HG02870 (cell line): ENCODE data around the gene LIPC.

Experiments used
- ATAC-seq: cut with Tn5 transposase; IDR thresholded peaks from one replicate; pipeline ENCODE4 v1.9.1; 2021; ENCODE audit warnings: mild to moderate bottlenecking, moderate library complexity; ENCODE audit not compliant: unreplicated experiment

LIPC gene

DNA sequence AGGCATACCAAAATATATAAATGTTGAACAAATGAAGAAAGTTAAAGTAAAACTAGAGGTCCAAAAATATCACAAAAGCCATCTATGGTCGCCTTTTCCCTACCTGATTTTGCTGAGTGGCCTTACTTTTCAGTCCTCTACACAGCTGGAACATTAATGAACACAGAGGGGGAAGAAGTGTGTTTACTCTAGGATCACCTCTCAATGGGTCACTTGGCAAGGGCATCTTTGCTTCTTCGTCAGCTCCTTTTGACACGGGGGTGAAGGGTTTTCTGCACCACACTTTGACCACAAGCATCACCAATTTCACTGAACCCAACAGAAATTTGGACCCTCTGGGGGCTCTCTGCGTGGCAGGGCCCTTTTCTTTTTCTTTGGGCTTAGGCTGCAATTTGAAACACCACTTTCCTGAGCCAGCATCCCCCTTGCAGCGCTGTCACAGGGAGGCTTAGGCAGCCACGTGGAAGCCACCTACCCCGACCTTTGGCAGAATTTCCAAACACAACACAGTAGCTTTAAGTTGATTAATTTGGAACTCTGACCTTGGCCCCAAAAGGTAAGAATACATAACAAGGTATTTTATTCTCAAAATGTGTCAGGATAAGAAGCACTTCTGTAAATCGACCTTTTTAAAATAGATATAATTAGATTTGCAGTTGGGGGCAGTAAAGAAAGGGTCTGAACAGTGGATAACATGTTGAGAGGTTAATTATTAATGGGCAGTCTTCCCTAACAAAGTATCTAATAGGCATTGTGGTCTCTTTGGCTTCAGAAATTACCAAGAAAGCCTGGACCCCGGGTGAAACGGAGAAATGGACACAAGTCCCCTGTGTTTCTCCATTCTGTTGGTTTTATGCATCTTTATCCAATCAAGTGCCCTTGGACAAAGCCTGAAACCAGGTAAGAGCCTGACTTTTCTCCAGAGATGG, at the start of gene LIPC:
TSS of gene LIPC (plus strand) at position 771 of the 929 bp plus-strand sequence. CDS start at position 813, 42 bp downstream.
- ATAC-seq: no peak

DNA sequence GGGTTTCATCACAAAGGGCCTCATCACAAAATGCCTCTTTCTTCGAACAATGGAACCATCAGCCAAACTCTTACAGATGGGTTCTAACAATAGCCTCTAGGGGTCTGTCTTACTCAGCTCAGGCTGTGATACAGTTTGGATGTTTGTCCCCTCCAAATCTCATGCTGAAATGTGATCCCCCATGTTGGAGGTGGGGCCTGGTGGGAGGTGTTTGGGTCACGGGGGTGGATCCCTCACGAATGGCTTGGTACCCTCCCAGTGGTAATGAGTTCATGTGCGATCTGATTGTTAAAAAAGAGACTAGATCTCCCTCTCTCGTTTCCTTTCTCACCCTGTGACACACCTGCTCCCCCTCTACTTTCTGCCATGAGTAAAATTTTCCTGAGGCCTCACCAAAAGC, 47.9 kb upstream of the LIPC start:
- ATAC-seq: no peak

DNA sequence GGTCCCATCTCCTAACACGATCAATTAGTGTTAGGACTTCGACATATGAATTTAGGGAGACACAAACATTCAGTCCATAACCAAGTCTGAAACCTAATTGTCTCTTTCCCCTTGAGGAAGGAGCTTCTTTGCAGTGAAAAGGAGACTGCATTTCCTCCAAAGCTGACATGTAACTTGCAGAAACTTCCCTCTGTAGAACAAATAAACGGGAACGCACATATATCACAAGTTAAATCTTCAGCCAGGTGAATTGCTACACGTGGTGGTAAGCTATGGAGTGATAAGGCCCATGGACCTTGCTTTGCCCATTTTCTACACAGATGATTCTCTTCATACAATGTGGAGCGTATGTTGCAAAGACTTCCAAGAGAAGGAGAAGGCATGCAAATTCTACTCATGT, 47.1 kb upstream of the LIPC start:
- ATAC-seq: no peak

GRCh38 chr15:58386081-58386480, 45.7 kb upstream of the LIPC start:
- no peak for ATAC-seq

DNA sequence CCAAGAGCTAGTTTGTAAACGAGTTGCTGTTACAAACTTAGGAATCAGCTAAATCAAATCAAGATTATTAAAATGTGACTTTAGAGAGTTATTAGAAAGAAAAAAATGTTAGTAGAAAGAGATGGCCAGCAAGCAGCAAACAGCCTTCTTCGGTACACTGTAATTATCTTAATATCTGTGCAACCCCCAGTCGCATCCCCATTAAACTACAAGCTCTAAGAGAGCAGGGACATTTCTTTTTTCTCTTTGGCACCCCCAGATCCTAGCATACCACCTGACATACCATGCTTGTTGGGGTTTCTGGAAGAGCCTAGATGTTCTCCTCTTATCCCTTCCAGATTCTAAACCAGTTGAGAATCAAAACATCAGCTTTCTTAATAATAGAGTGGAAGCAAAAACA, 45.1 kb upstream of the LIPC start:
- ATAC-seq: no peak

- no peak for ATAC-seq
These were observed 44.7 kb upstream of the LIPC start for GRCh38 chr15:58387130-58387529.

GRCh38 chr15:58388211-58388610, 43.6 kb upstream of the LIPC start:
- ATAC-seq: no peak

DNA sequence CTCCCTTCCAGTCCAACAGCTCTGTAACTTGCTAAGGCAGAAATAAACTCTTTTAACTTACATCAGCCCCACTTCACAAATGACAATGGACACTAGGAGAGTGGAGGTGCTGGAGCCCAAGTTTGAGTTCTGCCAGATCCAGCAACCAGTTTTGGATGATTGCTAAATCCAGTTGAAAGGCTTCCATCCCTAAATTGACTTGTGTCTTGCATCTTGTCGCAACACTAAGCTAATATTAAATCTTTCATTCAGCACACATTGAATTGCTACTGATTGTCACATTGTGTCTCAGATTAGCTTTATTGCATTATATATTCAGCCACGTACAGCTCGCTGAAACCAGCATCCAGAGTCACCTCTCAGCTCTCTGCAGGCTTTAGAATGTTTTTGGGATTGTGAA, 41.7 kb upstream of the LIPC start:
- ATAC-seq: no peak

- no peak for ATAC-seq
These were observed 41.1 kb upstream of the LIPC start for GRCh38 chr15:58390655-58391054.

DNA sequence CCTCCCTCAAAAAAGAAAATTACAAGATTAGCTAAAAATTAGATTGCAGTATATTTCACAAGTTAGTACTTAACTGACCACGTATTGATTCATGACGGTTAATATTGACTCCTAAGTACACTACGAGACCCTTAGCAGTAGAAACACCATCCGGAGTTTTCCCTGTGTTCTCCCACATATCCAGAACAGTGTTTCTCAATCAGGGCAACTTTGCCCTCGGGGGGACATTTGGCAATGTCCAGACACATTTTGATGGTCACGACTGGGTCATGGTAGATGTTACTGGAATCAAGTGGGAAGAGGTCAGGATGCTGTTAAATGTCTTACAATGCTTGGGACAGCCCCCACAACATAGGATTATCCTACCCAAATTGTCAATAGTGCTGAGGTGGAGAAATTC, 40.7 kb upstream of the LIPC start:
- no peak for ATAC-seq

DNA sequence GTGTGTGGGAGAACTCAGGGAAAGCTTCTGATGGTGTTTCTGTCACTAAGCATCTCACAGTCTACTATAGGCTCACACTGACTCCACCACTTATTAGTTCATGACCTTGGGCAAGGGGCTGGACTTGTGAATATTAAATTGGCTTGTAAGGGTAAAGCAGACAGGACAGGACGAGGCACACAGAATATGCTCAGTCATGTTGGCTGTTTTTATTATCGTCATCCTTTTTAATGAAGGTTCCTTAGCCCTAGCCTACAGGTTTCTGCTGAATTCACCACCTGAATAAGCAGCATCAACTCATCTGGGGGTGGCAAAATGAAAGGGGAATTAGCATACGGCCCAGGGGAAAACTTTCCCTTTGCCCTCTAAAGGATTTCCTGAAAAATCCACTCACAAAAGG, 39.6 kb upstream of the LIPC start:
- no peak for ATAC-seq

- no peak for ATAC-seq
These were observed 39.1 kb upstream of the LIPC start for GRCh38 chr15:58392611-58393161.

- no peak for ATAC-seq
These were observed 38.5 kb upstream of the LIPC start for GRCh38 chr15:58393241-58393662.

- no peak for ATAC-seq
These were observed 35.6 kb upstream of the LIPC start for GRCh38 chr15:58396181-58396580.

DNA sequence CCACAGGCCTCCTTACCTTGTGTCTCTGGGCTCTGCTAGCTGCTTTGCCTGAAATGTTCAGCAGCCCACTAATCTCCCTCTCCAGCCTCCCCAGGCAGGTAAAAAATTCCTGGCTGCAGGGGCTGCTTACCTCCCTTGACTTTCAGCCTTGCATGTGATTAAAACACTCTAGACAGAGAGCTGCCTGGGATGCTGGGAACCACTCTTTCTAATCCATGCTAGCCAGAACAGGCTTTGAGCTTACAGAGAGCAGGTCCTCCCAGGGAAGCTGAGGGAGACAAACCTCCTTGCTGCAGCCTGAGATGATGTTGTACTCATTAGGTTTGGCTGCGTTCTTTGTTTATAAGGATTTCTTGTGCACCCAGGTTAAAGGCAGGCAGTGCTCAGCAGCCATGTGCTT, 33.7 kb upstream of the LIPC start:
- no peak for ATAC-seq

DNA sequence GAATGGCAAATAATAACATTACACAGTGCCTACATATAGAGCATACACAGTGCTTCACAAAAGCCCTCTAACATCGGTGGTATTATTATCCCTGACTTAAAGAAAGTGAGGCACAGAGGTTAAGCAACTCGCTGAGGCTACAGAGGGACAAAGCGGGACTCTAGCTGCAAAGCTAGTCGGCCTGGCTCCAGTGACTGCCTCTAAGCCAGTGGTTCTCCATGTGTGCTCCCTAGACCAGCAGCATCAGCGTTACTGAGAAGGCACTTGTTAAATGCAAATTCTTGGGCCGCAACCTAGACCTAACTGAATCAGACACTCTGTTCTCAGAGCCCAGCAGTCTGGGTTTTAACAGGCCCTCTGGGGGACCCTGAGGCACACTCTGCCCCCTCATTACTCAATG, 33.1 kb upstream of the LIPC start:
- ATAC-seq: no peak

- ATAC-seq: no peak
These were observed 32.1 kb upstream of the LIPC start for GRCh38 chr15:58399739-58400138.

- ATAC-seq: no peak
These were observed 30.5 kb upstream of the LIPC start for GRCh38 chr15:58401276-58401675.

- ATAC-seq: no peak
These were observed 29.7 kb upstream of the LIPC start for GRCh38 chr15:58401991-58402649.

DNA sequence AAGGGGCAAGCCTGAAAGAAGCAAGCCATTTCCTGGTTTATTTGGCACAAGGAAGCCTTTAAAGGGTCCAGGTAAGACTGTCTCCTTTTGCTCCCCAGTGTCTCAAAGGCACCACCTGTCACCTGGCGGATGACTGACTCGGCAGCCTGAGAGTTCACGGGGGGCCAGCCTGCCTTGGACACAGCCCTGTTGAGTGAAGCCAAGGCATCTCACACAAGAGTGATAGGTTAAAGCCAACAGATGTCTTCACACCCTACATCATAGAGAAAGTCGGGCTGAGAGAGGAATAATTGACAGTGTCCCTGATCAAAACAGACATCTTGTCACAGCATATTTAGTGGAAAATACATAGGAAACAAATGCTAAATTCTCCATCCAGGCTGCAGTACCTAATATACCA, 28.2 kb upstream of the LIPC start:
- ATAC-seq: no peak

GRCh38 chr15:58404020-58404419, 27.8 kb upstream of the LIPC start:
- no peak for ATAC-seq

GRCh38 chr15:58404722-58405121, 27.1 kb upstream of the LIPC start:
- ATAC-seq: no peak
